H1 (cell line): ENCODE results near the gene GID8. TPM values are rescaled to one million over a fixed set of nuclear protein-coding genes. Genes with fewer than 3 reads are reported as not detected.

ENCODE experiments used
- MAX ChIP-seq: IDR thresholded peaks from 2 replicates; pipeline ENCODE4 v1.6.1; 2012; ENCODE audit warnings: inconsistent platforms
- RFX5 ChIP-seq: IDR thresholded peaks from 2 replicates; pipeline ENCODE4 v1.6.1; 2011; ENCODE audit warnings: low read depth, low read length, improper control_type of control experiment, borderline replicate concordance
- RXRA ChIP-seq: IDR thresholded peaks from 2 replicates; pipeline ENCODE4 v1.6.1; 2011; ENCODE audit warnings: low read depth, mild to moderate bottlenecking, low read length, moderate library complexity; ENCODE audit not compliant: insufficient read depth
- TBP ChIP-seq: IDR thresholded peaks from 2 replicates; pipeline ENCODE4 v1.6.1; 2011; ENCODE audit warnings: low read depth, low read length, improper control_type of control experiment
- polyA plus RNA-seq, 7 experiments: library from polyadenylated mRNA; depleted of rRNA in 3 of 7; stranded (reverse) in 5 of 7; unstranded in 2 of 7; fragments of >200 nt in 5 of 7; fragments of 200-250 nt in 2 of 7; gene quantifications; 1 replicate in 5 of 7; 2 replicates in 1 of 7; 4 replicates in 1 of 7; pipeline versions ENCODE4 v1.2.1 to v1.2.3, GENCODE V29; 2011 to 2013; ENCODE audit warnings: missing spikeins in 2 of 7, mixed read lengths in 2 of 7
- total RNA-seq: library from RNA; stranded (reverse); fragmentation: NEBNext Ultra II Directional; extraction: Animal tissue kit (Norgen Biotek cat#: 25700); gene quantifications from 2 replicates; pipeline ENCODE4 v1.2.1, GENCODE V29; 2021

The GID8 gene
- total and polyA plus RNA-seq, 2 of the 8 experiments (the other 6 are each of a cell fraction or from before 2014, with no cell fraction given) = 39.7 to 72.9 TPM

- TF ChIP-seq MAX = no peak
- no peak for TF ChIP-seq RFX5
- no peak for TF ChIP-seq TBP
- no peak for TF ChIP-seq RXRA
Observed at GRCh38 chr20:62991196-62991807, 53.4 kb downstream of the GID8 start (continued).
